GM12875 (cell line): Measurements from ENCODE around the gene CREBBP.

Source experiments
- H3K4me3 ChIP-seq: one replicate; pipeline ENCODE4 v1.5.1; 2011; ENCODE audit warnings: low read depth, low read length, control low read depth
- TF ChIP-seq, protein P1 (sequence below): IDR thresholded peaks from 2 replicates; pipeline ENCODE4 v1.5.1; 2011; ENCODE audit warnings: low read depth, mild to moderate bottlenecking, control low read depth, inconsistent platforms, low read length, moderate library complexity, borderline replicate concordance; ENCODE audit not compliant: insufficient read depth

The CREBBP gene

DNA sequence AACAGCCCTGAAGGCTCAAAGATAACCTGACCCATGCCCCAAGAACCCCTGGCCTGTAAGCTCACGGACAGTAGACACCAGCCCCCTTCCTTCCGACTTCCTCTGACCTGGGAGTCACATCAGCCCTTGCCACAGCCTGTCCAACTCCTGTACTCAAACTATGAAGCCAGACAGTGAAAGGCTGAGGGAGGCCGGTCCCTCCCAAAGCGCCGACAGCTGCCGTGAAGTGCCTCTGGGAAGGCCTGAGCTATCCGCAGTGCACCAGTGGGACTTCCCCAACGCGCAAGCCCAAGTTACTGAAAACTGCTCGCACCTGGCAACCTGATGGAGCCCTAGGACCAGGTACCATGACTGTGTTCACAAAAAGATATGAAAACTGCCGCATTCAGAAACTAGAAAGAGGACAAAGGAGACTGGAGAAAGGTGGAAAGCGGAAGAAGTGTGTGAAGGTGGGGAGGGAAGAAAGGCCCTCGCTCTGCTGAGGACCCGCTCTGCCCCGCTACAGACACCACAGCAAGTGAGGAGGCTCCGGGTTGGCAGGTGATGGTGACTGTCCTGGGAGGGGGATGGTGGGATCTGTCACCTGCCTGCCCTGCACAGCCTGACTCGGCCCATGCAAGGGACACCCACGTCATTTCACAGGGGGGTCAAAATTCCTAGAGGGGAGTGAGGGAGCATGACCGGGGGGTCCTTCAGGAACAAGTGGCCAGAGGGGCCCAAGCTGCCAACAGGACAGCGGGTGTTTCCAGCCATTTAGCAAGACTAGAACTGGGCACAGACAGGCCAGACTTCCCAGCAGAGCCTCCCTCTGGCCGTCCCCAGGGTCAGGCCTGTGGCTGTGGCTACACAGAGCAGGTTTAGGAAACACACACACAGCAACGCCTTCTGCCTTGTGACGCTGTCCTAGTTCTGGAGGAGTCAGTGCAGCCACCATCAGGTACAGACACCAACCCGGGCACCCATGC is 150.1 kb downstream of the CREBBP start:
- TF ChIP-seq, protein P1, sequence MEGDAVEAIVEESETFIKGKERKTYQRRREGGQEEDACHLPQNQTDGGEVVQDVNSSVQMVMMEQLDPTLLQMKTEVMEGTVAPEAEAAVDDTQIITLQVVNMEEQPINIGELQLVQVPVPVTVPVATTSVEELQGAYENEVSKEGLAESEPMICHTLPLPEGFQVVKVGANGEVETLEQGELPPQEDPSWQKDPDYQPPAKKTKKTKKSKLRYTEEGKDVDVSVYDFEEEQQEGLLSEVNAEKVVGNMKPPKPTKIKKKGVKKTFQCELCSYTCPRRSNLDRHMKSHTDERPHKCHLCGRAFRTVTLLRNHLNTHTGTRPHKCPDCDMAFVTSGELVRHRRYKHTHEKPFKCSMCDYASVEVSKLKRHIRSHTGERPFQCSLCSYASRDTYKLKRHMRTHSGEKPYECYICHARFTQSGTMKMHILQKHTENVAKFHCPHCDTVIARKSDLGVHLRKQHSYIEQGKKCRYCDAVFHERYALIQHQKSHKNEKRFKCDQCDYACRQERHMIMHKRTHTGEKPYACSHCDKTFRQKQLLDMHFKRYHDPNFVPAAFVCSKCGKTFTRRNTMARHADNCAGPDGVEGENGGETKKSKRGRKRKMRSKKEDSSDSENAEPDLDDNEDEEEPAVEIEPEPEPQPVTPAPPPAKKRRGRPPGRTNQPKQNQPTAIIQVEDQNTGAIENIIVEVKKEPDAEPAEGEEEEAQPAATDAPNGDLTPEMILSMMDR = no peak
- no peak overlapping the region for H3K4me3 ChIP-seq

DNA sequence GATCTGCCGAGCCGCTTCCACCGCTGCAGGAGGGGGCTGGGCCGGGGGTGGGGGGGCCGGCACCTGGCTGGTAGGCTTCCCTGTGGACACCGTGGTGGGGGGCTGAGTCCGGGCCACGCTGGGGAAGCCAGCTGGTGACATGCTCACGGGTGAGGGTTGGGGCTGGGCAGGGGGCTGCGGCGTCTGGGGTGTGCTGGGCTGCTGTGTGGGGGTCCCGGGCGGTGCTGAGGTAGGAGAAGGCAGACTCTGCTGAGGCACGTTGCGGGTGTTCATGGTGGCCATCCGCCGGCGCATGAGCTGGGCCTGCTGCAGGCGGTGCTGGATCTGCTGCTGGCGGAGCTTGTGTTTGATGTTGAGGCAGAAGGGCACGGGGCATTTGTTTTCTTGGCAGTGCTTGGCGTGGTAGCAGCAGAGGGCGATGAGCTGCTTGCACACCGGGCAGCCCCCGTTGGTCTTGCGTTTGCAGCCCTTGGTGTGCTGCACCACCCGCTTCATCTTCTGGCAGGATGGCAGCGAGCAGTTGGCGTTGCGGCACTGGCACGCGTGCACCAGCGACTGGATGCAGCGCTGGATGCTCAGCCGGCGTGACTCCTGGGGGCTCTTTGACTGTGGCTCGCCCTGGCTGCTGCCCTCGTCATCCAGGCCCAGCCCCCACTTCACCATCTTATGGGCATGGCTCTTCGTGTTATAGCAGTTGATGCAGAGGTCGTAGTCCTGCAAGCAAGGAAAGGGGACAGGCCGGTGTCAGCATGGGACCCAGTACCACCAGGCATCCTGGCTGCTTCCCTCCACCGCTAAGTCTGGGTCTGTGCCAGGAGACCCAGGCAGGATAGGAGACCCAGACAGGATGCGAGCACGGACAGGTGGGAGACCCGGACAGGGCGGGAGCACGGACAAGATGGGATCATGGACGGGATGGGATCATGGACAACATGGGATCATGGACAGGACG is 151.1 kb downstream of the CREBBP start:
- no peak overlapping the region for H3K4me3 ChIP-seq
- TF ChIP-seq, protein P1 = no peak

- TF ChIP-seq, protein P1 = no peak
Measured at GRCh38 chr16:3728424-3729160, 151.9 kb downstream of the CREBBP start.

DNA sequence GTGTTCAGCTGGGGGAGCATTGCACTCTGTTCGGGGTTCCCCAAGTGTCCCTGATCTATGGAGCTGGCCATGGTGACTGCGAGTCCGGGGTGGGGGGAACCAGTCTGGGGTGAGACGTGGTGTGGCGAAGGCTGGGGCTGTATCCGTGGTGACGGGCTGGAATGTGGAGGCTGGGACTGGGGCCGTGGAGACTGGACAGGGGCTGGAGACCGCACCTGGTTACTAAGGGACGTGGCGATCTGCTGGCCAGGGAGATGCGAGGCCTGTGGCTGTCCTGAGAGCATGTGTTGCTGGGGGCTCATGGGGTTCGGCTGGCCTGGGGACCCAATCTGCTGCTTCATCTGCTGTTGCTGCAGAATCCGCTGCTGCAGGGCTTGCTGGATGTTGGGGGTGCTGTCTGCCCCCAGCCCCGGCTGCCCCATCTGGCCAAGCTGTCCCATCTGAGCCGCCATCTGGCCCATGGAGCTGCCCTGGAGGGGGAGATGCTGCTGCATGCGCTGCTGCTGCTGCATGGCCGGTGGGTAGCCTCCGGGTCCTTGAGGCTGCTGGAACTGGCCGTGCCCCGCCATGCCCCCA is 152.6 kb downstream of the CREBBP start:
- TF ChIP-seq, protein P1 = no peak
- no peak overlapping the region for H3K4me3 ChIP-seq

More at GRCh38 chr16:3728424-3729160, 151.9 kb downstream of the CREBBP start:
- no peak overlapping the region for H3K4me3 ChIP-seq

DNA sequence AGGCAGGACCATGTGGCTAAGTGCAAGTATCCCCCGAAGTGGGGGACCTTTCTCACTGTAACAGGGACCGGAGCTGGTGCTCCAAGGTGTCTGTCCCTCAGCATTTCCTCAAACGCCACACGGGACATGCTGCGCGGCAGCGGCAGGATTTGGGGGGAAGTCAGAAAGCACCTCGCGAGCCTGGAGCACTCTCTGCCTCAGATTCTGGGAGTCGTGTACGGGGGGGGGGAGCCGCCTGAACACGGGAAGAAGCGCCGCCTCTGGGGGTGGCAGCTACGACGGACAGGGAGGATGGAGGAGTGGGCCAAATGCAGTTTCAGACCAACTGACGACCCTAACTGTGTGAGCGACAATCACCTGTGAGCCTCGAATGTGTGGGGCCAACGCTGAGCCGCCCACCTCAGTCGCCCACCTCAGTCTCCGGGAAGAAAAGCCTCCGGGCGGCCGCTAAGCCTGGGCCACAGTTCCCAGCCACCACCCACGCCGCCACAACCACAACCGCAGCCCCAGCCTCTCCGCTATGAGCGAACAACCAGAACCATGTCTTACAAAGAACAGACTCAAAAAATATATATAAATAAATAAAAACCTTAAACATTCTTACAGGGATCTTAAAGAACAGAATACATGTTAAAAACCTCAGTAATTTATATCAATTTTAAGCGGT is 154.4 kb downstream of the CREBBP start:
- TF ChIP-seq, protein P1 = no peak
- no peak overlapping the region for H3K4me3 ChIP-seq

- TF ChIP-seq, protein P1 = no peak
Measured at GRCh38 chr16:3725276-3725675, 155.2 kb downstream of the CREBBP start.

More at GRCh38 chr16:3725276-3725675, 155.2 kb downstream of the CREBBP start:
- no peak overlapping the region for H3K4me3 ChIP-seq
